CD8-positive, alpha-beta memory T cell (primary cell): ENCODE measurements around the gene FBXO46. TPM values are rescaled to one million over a fixed set of nuclear protein-coding genes. Genes with fewer than 3 reads are reported as not detected.
A peak's percentile ranks its signal among the peaks of the same experiment; 100 is the strongest.
"Not testable (repeated sequence)": the region's sequence is repeated elsewhere in the genome, so short reads cannot be mapped to it uniquely, and the experiment has no call there.

Source experiments
- CTCF ChIA-PET: fragments of 350-600 bp; sonication (Branson Sonifier 250); formaldehyde crosslinking; loops from one replicate; lab custom pipeline; 2021; ENCODE audit warnings: antibody characterized with exemption; lab: Charles Lee
- POLR2A ChIA-PET: fragments of 350-600 bp; sonication (Branson Sonifier 250); formaldehyde crosslinking; loops from one replicate; lab custom pipeline; 2021; ENCODE audit warnings: antibody characterized with exemption; lab: Charles Lee
- DNase-seq, 5 donors: peaks; one replicate each; pipeline versions ENCODE4 v3.0.0 to v3.0.0-alpha.2; 2020 to 2022; ENCODE audit warnings: mixed read lengths in 1 of 5
- H3K27ac ChIP-seq: one replicate; pipeline ENCODE4 v1.7.0; 2013; ENCODE audit warnings: low read depth, mild to moderate bottlenecking, low read length, moderate library complexity
- H3K27me3 ChIP-seq: 2 replicates; pipeline ENCODE4 v1.7.0; 2013; ENCODE audit warnings: low read length, mild to moderate bottlenecking; ENCODE audit not compliant: insufficient read depth, poor library complexity, severe bottlenecking
- H3K36me3 ChIP-seq: 2 replicates; pipeline ENCODE4 v1.7.0; 2013; ENCODE audit warnings: mild to moderate bottlenecking, low read length, moderate library complexity; ENCODE audit not compliant: insufficient read depth
- H3K4me1 ChIP-seq: 2 replicates; pipeline ENCODE4 v1.7.0; 2013; ENCODE audit warnings: mild to moderate bottlenecking, low read length, moderate library complexity; ENCODE audit not compliant: insufficient read depth
- H3K4me3 ChIP-seq: 2 replicates; pipeline ENCODE4 v1.7.0; 2013; ENCODE audit warnings: mild to moderate bottlenecking, low read length
- H3K9me3 ChIP-seq: 2 replicates; pipeline ENCODE4 v1.7.0; 2013; ENCODE audit warnings: mild to moderate bottlenecking, low read length
- H3K27ac Mint-ChIP-seq, 8 donors: one replicate each; pipeline ENCODE4 v1.8.0; 2020 to 2021; ENCODE audit warnings: mixed read lengths in 8 of 8, mild to moderate bottlenecking in 6 of 8, inconsistent platforms in 3 of 8, moderate library complexity in 3 of 8
- H3K27me3 Mint-ChIP-seq, 2 donors: one replicate each; pipeline ENCODE4 v1.8.0; 2020 to 2021; ENCODE audit warnings: mixed read lengths in 2 of 2, mild to moderate bottlenecking in 1 of 2, moderate library complexity in 1 of 2
- H3K36me3 Mint-ChIP-seq, 3 donors: one replicate each; pipeline ENCODE4 v1.8.0; 2020 to 2021; ENCODE audit warnings: mixed read lengths in 3 of 3, inconsistent platforms in 1 of 3, mild to moderate bottlenecking in 1 of 3
- H3K4me1 Mint-ChIP-seq, 3 donors: one replicate each; pipeline ENCODE4 v1.8.0; 2020 to 2021; ENCODE audit warnings: mixed read lengths in 3 of 3, inconsistent platforms in 1 of 3, mild to moderate bottlenecking in 1 of 3
- H3K4me3 Mint-ChIP-seq, 7 donors: one replicate each; pipeline ENCODE4 v1.8.0; 2020 to 2021; ENCODE audit warnings: mixed read lengths in 7 of 7, mild to moderate bottlenecking in 6 of 7, moderate library complexity in 4 of 7, inconsistent platforms in 2 of 7
- H3K9me3 Mint-ChIP-seq, 5 donors: one replicate each; pipeline ENCODE4 v1.8.0; 2020 to 2022; ENCODE audit warnings: mixed read lengths in 5 of 5, mild to moderate bottlenecking in 3 of 5, moderate library complexity in 2 of 5, inconsistent platforms in 1 of 5
- polyA plus RNA-seq: library from polyadenylated mRNA; unstranded; fragments of 300-500 nt; fragmentation: Illumina TruSeq; gene quantifications from one replicate; pipeline ENCODE4 v1.2.3, GENCODE V29; 2021
- total RNA-seq, 2 experiments: library from RNA; stranded (reverse); gene quantifications; one replicate each; pipeline ENCODE4 v1.2.3, GENCODE V29; 2021

The FBXO46 gene
- total and polyA plus RNA-seq, 3 experiments from 2014 or later, result 21.1 to 30.4 (median 25.2) TPM

- no peaks in the 10 kb centered on the region for H3K4me1 Mint-ChIP-seq
- H3K9me3 Mint-ChIP-seq, result no peaks in the 10 kb centered on the region
- no peaks in the 10 kb centered on the region for H3K36me3 ChIP-seq
- DNase-seq, result no peak
- ChIA-PET POLR2A (no interaction called here), CTCF (no interaction called here)
- peaks cover 0 to 6% of the 10 kb centered on the region in 2 donors for H3K27me3 Mint-ChIP-seq
- no peak overlapping the region for H3K4me3 ChIP-seq
- H3K27ac Mint-ChIP-seq, result no peak overlapping the region
- H3K9me3 ChIP-seq, result no peaks in the 10 kb centered on the region
- H3K4me1 ChIP-seq, result no peaks in the 10 kb centered on the region
- H3K36me3 Mint-ChIP-seq, result no peaks in the 10 kb centered on the region
- H3K27me3 ChIP-seq, result no peaks in the 10 kb centered on the region
- no peak overlapping the region for H3K4me3 Mint-ChIP-seq
- H3K27ac ChIP-seq, result no peak overlapping the region
Measured at GRCh38 chr19:45757695-45758094, 27.0 kb upstream of the FBXO46 start.

DNA sequence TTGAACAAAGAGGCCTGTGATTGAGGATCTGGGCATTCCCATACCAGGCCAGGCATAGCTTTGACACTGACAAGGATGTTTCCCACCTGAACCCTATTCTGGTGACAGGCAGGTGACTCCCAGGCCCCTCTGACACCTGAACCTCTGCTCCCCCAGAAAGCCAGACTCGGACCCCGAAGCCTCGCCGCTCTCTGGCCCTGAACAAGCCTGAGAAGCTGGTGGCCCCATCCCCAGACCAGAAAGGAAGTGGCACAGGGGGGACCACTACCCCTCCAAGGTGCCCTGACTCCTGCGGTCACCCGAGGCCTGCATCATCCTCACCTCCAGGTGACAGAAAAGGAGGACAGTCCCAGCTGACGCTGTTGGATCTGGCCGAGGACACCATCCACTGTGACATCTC is 23.6 kb upstream of the FBXO46 start:
- no peak overlapping the region for H3K27ac Mint-ChIP-seq
- ChIA-PET POLR2A (no interaction called here), CTCF (interaction anchor here (0.5 to 1.1 kb wide), 3 partner anchors 11 to 45 kb away, joined by 3 to 4 read pairs (median 3); partner anchors contain the start of gene FBXO46)
- H3K36me3 ChIP-seq, result no peaks in the 10 kb centered on the region
- H3K27me3 ChIP-seq, result no peaks in the 10 kb centered on the region
- no peak overlapping the region for H3K27ac ChIP-seq
- H3K9me3 Mint-ChIP-seq, result no peaks in the 10 kb centered on the region
- H3K36me3 Mint-ChIP-seq, result no peaks in the 10 kb centered on the region
- H3K4me1 Mint-ChIP-seq, result no peaks in the 10 kb centered on the region
- peaks cover 0 to 6% of the 10 kb centered on the region in 2 donors for H3K27me3 Mint-ChIP-seq
- DNase-seq, result no peak
- no peaks in the 10 kb centered on the region for H3K4me1 ChIP-seq
- no peak overlapping the region for H3K4me3 ChIP-seq
- H3K4me3 Mint-ChIP-seq, result no peak overlapping the region
- H3K9me3 ChIP-seq, result no peaks in the 10 kb centered on the region

DNA sequence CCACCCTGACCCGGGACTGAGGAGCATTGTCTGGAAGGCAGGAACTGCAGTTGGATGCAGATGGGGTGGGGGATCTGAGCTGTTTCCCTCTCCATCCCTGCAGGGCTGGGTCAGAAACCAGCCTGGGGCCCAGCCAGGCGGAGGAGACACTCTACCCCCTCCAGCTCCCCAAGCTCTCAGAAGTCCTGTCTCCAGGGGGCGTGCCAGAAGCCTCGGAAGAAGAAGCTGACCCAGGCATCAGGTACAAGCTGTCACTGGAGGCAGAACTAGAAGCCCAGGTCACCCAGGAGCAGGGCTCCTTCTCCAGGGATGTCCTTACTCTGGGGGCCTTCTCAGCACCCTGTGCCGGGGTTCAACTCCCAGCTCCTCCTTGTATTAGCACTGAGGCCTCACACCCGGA is 22.9 kb upstream of the FBXO46 start:
- Histone ChIP-seq H3K36me3 (no peaks in the 10 kb centered on the region), H3K4me3 (no peak overlapping the region), H3K27ac (no peak overlapping the region), H3K4me1 (no peaks in the 10 kb centered on the region), H3K27me3 (no peaks in the 10 kb centered on the region), H3K9me3 (no peaks in the 10 kb centered on the region)
- Mint-ChIP-seq H3K36me3 (no peaks in the 10 kb centered on the region), H3K27ac (no peak overlapping the region), H3K4me1 (no peaks in the 10 kb centered on the region), H3K4me3 (no peak overlapping the region), H3K27me3 (no peaks in the 10 kb centered on the region), H3K9me3 (no peaks in the 10 kb centered on the region)
- DNase-seq, result no peak
- ChIA-PET CTCF (interaction anchor here (1.1 kb wide), 2 partner anchors 12 to 46 kb away, joined by 3 read pairs; no protein-coding TSS in a partner anchor), POLR2A (no interaction called here)

DNA sequence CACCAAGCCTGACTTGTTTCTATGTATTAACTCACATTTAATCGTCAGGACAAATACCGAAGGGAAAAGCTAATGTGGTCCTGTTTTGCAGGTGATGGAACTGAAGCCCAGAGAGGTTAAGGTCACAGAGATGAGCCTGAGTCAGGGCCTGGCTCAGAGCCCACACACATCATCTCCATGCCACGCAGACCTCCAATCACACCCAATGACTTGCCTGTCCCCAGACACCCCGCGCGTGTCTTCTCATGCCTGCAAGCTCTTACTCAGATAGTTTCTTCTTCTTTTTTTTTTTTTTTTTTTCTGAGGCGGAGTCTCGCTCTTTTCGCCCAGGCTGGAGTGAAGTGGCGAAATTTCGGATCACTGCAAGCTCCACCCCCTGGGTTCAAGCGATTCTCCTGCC is 21.9 kb upstream of the FBXO46 start:
- CTCF ChIA-PET, result interaction anchor here (0.6 to 0.7 kb wide), 2 partner anchors 16 to 223 kb away, joined by 3 read pairs; no protein-coding TSS in a partner anchor
- Histone ChIP-seq H3K4me3 (no peak overlapping the region), H3K36me3 (no peaks in the 10 kb centered on the region), H3K9me3 (no peaks in the 10 kb centered on the region), H3K4me1 (no peaks in the 10 kb centered on the region), H3K27me3 (no peaks in the 10 kb centered on the region), H3K27ac (no peak overlapping the region)
- Mint-ChIP-seq H3K9me3 (no peaks in the 10 kb centered on the region), H3K4me3 (no peak overlapping the region), H3K27ac (peak overlapping the region in 1 of 8 donors; percentile 45), H3K27me3 (no peaks in the 10 kb centered on the region), H3K4me1 (no peaks in the 10 kb centered on the region), H3K36me3 (no peaks in the 10 kb centered on the region)
- DNase-seq, result no peak
- POLR2A ChIA-PET, result interaction anchor here (0.6 kb wide), 1 partner anchor 719 kb away, joined by 5 read pairs; no protein-coding TSS in a partner anchor

GRCh38 chr19:45751483-45751882 is 20.8 kb upstream of the FBXO46 start:
- H3K4me3 ChIP-seq, H3K4me1 ChIP-seq, H3K27me3 Mint-ChIP-seq, DNase-seq, H3K36me3 ChIP-seq, POLR2A ChIA-PET, H3K36me3 Mint-ChIP-seq, H3K27ac Mint-ChIP-seq, H3K27me3 ChIP-seq, H3K4me1 Mint-ChIP-seq, CTCF ChIA-PET, H3K4me3 Mint-ChIP-seq, H3K9me3 ChIP-seq, H3K27ac ChIP-seq, H3K9me3 Mint-ChIP-seq: not testable (repeated sequence)

DNA sequence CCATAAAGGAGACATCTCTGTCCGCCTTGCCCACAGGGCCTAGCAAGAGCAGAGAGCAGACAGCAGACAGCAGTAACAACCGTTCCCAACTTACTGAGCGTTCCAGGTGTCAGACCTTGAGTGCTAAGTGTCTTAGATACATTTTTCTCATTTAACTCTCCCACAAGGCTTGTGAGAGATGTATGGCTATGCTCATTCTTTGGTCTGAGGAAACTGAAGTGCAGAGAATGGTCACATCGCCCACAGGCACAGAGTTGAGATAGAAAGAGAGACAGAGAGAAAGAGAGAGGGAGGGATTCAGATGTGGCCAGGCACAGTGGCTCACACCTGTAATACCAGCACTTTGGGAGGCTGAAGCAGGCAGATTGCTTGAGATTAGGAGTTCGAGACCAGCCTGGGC is 16.8 kb upstream of the FBXO46 start:
- H3K27me3 ChIP-seq, result no peaks in the 10 kb centered on the region
- H3K9me3 ChIP-seq, result no peaks in the 10 kb centered on the region
- no peak overlapping the region for H3K27ac ChIP-seq
- no peaks in the 10 kb centered on the region for H3K36me3 ChIP-seq
- Mint-ChIP-seq H3K4me3 (no peak overlapping the region), H3K27me3 (peaks cover 15 to 18% of the 10 kb centered on the region in 2 donors), H3K4me1 (no peaks in the 10 kb centered on the region), H3K36me3 (no peaks in the 10 kb centered on the region), H3K27ac (no peak overlapping the region), H3K9me3 (no peaks in the 10 kb centered on the region)
- no peaks in the 10 kb centered on the region for H3K4me1 ChIP-seq
- POLR2A ChIA-PET, result no interaction called here
- CTCF ChIA-PET, result no interaction called here
- no peak overlapping the region for H3K4me3 ChIP-seq
- DNase-seq, result no peak

DNA sequence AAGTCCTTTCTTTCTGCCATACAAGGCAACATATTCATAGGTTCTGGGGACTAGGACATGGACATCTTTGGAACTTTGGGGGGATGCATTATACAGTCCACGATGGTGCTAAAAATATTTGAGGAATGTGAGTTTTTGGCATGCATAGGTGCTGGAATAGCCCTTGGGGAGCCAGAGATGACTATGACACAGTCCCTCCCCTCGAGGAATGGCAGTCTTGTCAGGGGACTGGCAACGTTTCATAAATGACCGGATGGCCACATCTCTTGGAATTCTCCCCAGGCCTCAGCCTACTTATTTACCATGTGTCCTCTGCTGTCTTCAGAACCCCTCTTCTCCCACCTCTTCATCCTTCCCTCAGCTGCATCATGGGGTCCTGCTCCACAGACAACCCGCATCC is 16.2 kb upstream of the FBXO46 start:
- H3K4me1 Mint-ChIP-seq, result no peaks in the 10 kb centered on the region
- H3K27me3 Mint-ChIP-seq, result peaks cover 15 to 21% of the 10 kb centered on the region in 2 donors
- Histone ChIP-seq H3K9me3 (no peaks in the 10 kb centered on the region), H3K36me3 (no peaks in the 10 kb centered on the region), H3K4me3 (no peak overlapping the region), H3K27me3 (no peaks in the 10 kb centered on the region), H3K4me1 (no peaks in the 10 kb centered on the region), H3K27ac (no peak overlapping the region)
- no peaks in the 10 kb centered on the region for H3K9me3 Mint-ChIP-seq
- CTCF ChIA-PET, result no interaction called here
- H3K27ac Mint-ChIP-seq, result no peak overlapping the region
- no peaks in the 10 kb centered on the region for H3K36me3 Mint-ChIP-seq
- POLR2A ChIA-PET, result no interaction called here
- H3K4me3 Mint-ChIP-seq, result no peak overlapping the region
- no peak for DNase-seq

DNA sequence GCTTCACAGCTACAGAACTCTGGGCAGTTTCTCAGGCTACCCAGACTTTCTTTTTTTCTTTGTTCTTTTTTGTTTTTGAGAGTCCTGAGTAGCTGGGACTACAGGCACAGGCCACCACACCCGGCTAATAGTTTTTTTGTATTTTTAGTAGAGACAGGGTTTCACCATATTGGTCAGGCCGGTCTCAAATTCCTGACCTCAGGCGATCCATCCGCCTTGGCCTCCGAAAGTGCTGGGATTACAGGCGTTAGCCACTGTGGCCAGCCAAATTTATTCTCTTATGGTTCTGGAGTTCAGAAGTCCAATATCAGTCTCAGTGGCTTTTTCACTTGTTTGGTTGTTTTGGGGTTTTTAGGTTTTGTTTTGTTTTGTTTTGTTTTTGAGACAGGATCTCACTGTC is 14.9 kb upstream of the FBXO46 start:
- no peak overlapping the region for H3K4me3 Mint-ChIP-seq
- Histone ChIP-seq H3K27ac (no peak overlapping the region), H3K36me3 (no peaks in the 10 kb centered on the region), H3K9me3 (no peaks in the 10 kb centered on the region), H3K4me3 (no peak overlapping the region), H3K4me1 (no peaks in the 10 kb centered on the region), H3K27me3 (no peaks in the 10 kb centered on the region)
- no peaks in the 10 kb centered on the region for H3K4me1 Mint-ChIP-seq
- no peaks in the 10 kb centered on the region for H3K9me3 Mint-ChIP-seq
- POLR2A ChIA-PET, result no interaction called here
- peaks cover 15 to 21% of the 10 kb centered on the region in 2 donors for H3K27me3 Mint-ChIP-seq
- DNase-seq, result no peak
- no peak overlapping the region for H3K27ac Mint-ChIP-seq
- CTCF ChIA-PET, result no interaction called here
- no peaks in the 10 kb centered on the region for H3K36me3 Mint-ChIP-seq

DNA sequence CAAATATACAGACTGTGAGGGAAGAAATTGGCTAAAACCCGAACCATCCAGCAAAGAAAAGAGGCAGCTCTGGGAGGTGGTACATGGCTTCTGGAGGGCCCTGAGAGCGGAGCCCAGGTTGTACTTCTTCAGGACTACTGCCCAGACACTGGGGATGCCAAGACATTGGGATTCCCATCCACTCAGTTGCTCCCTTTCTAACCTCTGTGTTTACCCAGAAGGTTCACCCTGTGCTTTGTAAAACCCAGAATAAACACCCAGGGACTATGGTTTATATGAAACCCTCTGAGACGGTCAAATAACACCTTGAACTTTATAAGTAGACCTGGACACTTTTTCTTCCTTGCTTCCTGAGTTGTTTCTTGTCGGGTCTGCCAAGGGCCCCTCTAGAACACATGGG is 12.3 kb upstream of the FBXO46 start:
- CTCF ChIA-PET, result no interaction called here
- Mint-ChIP-seq H3K4me3 (no peak overlapping the region), H3K36me3 (no peaks in the 10 kb centered on the region), H3K27ac (no peak overlapping the region), H3K27me3 (peaks cover 20 to 29% of the 10 kb centered on the region in 2 donors), H3K4me1 (no peaks in the 10 kb centered on the region), H3K9me3 (no peaks in the 10 kb centered on the region)
- Histone ChIP-seq H3K27ac (no peak overlapping the region), H3K36me3 (no peaks in the 10 kb centered on the region), H3K9me3 (no peaks in the 10 kb centered on the region), H3K4me1 (no peaks in the 10 kb centered on the region), H3K27me3 (no peaks in the 10 kb centered on the region), H3K4me3 (no peak overlapping the region)
- POLR2A ChIA-PET, result no interaction called here
- DNase-seq, result no peak
